HEK293 (cell line): Measurements from ENCODE around the gene CTSO.

Experiments used
- CTCF ChIA-PET: fragments of 350-600 bp; formaldehyde crosslinking; extraction: SDS; loops from one replicate; lab custom pipeline; 2021; ENCODE audit warnings: antibody characterized with exemption; lab: Yijun Ruan, JAX
- POLR2A ChIA-PET: fragments of 300-600 bp; formaldehyde crosslinking; extraction: SDS; loops from one replicate; lab custom pipeline; 2020; ENCODE audit warnings: antibody characterized with exemption, inconsistent platforms; lab: Yijun Ruan, JAX
- H3K27ac ChIP-seq: fragments of 200-500 bp; sonication (Bioruptor generic); 2 replicates; pipeline ENCODE4 v1.5.1; 2014; ENCODE audit warnings: low read depth, low read length, control low read depth, inconsistent platforms; ENCODE audit errors: extremely low read depth
- H3K36me3 ChIP-seq, 2 experiments: fragments of 200-500 bp in 1 of 2; sonication (Bioruptor generic) in 1 of 2; 1 replicate in 1 of 2; 2 replicates in 1 of 2; pipeline ENCODE4 v1.5.1; 2014 to 2017; ENCODE audit warnings: inconsistent platforms in 2 of 2, low read length in 2 of 2; ENCODE audit not compliant: control insufficient read depth in 2 of 2, insufficient read depth in 1 of 2
- H3K4me1 ChIP-seq: fragments of 200-500 bp; sonication (Bioruptor generic); 2 replicates; pipeline ENCODE4 v1.5.1; 2014; ENCODE audit warnings: mild to moderate bottlenecking, low read length, inconsistent platforms; ENCODE audit not compliant: control insufficient read depth, insufficient read depth
- H3K4me3 ChIP-seq: 2 replicates; pipeline ENCODE4 v1.5.1; 2011; ENCODE audit warnings: low read depth, mild to moderate bottlenecking, control low read depth, low read length, moderate library complexity
- H3K9me3 ChIP-seq: fragments of 200-500 bp; sonication (Bioruptor generic); 2 replicates; pipeline ENCODE4 v1.5.1; 2014; ENCODE audit warnings: low read depth, low read length, inconsistent platforms; ENCODE audit not compliant: control insufficient read depth, insufficient read depth
- GFI1B ChIP-seq: fragments of 450-650 bp; formaldehyde crosslinking; IDR thresholded peaks from 2 replicates; pipeline ENCODE4 v1.5.1; 2016; ENCODE audit warnings: missing biosample characterization, missing genetic modification characterization
- GLIS2 ChIP-seq: fragments of 450-650 bp; formaldehyde crosslinking; IDR thresholded peaks from 2 replicates; pipeline ENCODE4 v1.5.1; 2016; ENCODE audit warnings: missing biosample characterization, missing genetic modification characterization
- HOXC10 ChIP-seq: sonication (generic); formaldehyde crosslinking; IDR thresholded peaks from 2 replicates; pipeline ENCODE4 v1.8.1; 2023; ENCODE audit warnings: mild to moderate bottlenecking, missing genetic modification reagents
- KLF16 ChIP-seq: fragments of 450-650 bp; formaldehyde crosslinking; IDR thresholded peaks from 2 replicates; pipeline ENCODE4 v1.5.1; 2017; ENCODE audit warnings: missing biosample characterization, missing genetic modification characterization
- MYNN ChIP-seq: fragments of 450-650 bp; formaldehyde crosslinking; IDR thresholded peaks from 2 replicates; pipeline ENCODE4 v1.5.1; 2016; ENCODE audit warnings: missing biosample characterization, missing genetic modification characterization, borderline replicate concordance
- TRIM28 ChIP-seq: IDR thresholded peaks from 2 replicates; pipeline ENCODE4 v1.6.1; 2011; ENCODE audit warnings: low read length, control low read depth, borderline replicate concordance
- YY2 ChIP-seq: fragments of 450-650 bp; formaldehyde crosslinking; IDR thresholded peaks from 2 replicates; pipeline ENCODE4 v1.5.1; 2016; ENCODE audit warnings: missing biosample characterization, missing genetic modification characterization
- ZIC2 ChIP-seq: fragments of 450-650 bp; formaldehyde crosslinking; IDR thresholded peaks from 2 replicates; pipeline ENCODE4 v1.5.1; 2016; ENCODE audit warnings: missing biosample characterization, missing genetic modification characterization
- ZNF138 ChIP-seq: fragments of 450-650 bp; formaldehyde crosslinking; IDR thresholded peaks from 2 replicates; pipeline ENCODE4 v1.5.1; 2016; ENCODE audit warnings: missing biosample characterization, missing genetic modification characterization, borderline replicate concordance
- ZNF169 ChIP-seq: fragments of 450-650 bp; formaldehyde crosslinking; IDR thresholded peaks from 2 replicates; pipeline ENCODE4 v1.5.1; 2016; ENCODE audit warnings: missing biosample characterization, missing genetic modification characterization
- ZNF248 ChIP-seq: fragments of 450-650 bp; formaldehyde crosslinking; IDR thresholded peaks from 2 replicates; pipeline ENCODE4 v1.5.1; 2017; ENCODE audit warnings: missing biosample characterization, missing genetic modification characterization
- ZNF350 ChIP-seq: fragments of 450-650 bp; formaldehyde crosslinking; IDR thresholded peaks from 2 replicates; pipeline ENCODE4 v1.5.0; 2017; ENCODE audit warnings: missing biosample characterization, mild to moderate bottlenecking, missing genetic modification characterization
- ZNF404 ChIP-seq: fragments of 450-650 bp; formaldehyde crosslinking; IDR thresholded peaks from 2 replicates; pipeline ENCODE4 v1.5.1; 2017; ENCODE audit warnings: missing biosample characterization, missing genetic modification characterization
- ZNF521 ChIP-seq: fragments of 450-650 bp; formaldehyde crosslinking; IDR thresholded peaks from 2 replicates; pipeline ENCODE4 v1.5.1; 2017; ENCODE audit warnings: missing biosample characterization, mild to moderate bottlenecking, missing genetic modification characterization
- ZNF544 ChIP-seq: fragments of 450-650 bp; formaldehyde crosslinking; IDR thresholded peaks from 2 replicates; pipeline ENCODE4 v1.5.0; 2017; ENCODE audit warnings: missing biosample characterization, missing genetic modification characterization
- ZNF561 ChIP-seq: fragments of 450-650 bp; IDR thresholded peaks from 2 replicates; pipeline ENCODE4 v1.5.1; 2018; ENCODE audit warnings: missing biosample characterization, missing genetic modification characterization, borderline replicate concordance
- ZNF623 ChIP-seq: fragments of 450-650 bp; formaldehyde crosslinking; IDR thresholded peaks from 2 replicates; pipeline ENCODE4 v1.5.1; 2016; ENCODE audit warnings: missing biosample characterization, missing genetic modification characterization
- ZNF626 ChIP-seq: fragments of 450-650 bp; sonication (Bioruptor Pico); formaldehyde crosslinking; IDR thresholded peaks from 2 replicates; pipeline ENCODE4 v1.5.1; 2018; ENCODE audit warnings: missing biosample characterization, missing genetic modification characterization, inconsistent platforms
- ZNF654 ChIP-seq: fragments of 450-650 bp; formaldehyde crosslinking; IDR thresholded peaks from 2 replicates; pipeline ENCODE4 v1.5.1; 2016; ENCODE audit warnings: low read depth, missing biosample characterization, missing genetic modification characterization
- ZNF660 ChIP-seq: fragments of 450-650 bp; IDR thresholded peaks from 2 replicates; pipeline ENCODE4 v1.5.1; 2018; ENCODE audit warnings: missing biosample characterization, mild to moderate bottlenecking, missing genetic modification characterization
- ZNF777 ChIP-seq: fragments of 450-650 bp; formaldehyde crosslinking; IDR thresholded peaks from 2 replicates; pipeline ENCODE4 v1.5.1; 2017; ENCODE audit warnings: missing biosample characterization, missing genetic modification characterization, borderline replicate concordance
- ZNF792 ChIP-seq: fragments of 450-650 bp; formaldehyde crosslinking; IDR thresholded peaks from 2 replicates; pipeline ENCODE4 v1.5.1; 2016; ENCODE audit warnings: missing biosample characterization, missing genetic modification characterization

CTSO gene

DNA sequence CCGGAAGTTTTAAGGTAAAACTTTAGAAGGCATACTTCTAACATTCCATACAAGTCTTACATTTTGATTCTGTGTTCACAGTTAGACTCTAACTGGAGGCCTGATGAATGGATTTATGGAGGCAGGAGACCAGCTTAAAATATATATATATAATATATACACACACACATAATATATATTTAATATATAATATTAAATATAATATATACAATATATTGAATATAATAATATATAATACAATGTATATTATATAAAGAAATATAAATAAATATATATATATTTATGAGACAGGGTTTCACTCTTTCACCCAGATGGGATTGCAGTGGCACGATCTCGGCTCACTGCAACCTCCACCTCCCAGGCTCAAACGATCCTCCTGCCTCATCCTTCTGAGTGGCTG is 7.9 kb upstream of the CTSO start:
- TF ChIP-seq ZNF248 (tag by site-specific recombination) (no peak), ZNF521 (tag by site-specific recombination) (no peak)
- H3K4me1 ChIP-seq, result no peaks in the 10 kb centered on the region
- CTCF ChIA-PET, result interaction anchor here (0.6 kb wide), 1 partner anchor 21 kb away, joined by 3 read pairs; no protein-coding TSS in a partner anchor

GRCh38 chr4:155960522-155960921 is 6.9 kb upstream of the CTSO start:
- H3K9me3 ChIP-seq, result no peaks in the 10 kb centered on the region
- TF ChIP-seq ZNF792 (tag by site-specific recombination) (no peak), ZNF404 (no peak)
- H3K4me1 ChIP-seq, result no peaks in the 10 kb centered on the region
- H3K36me3 ChIP-seq, result no peaks in the 10 kb centered on the region
- H3K27ac ChIP-seq, result no peak overlapping the region
- CTCF ChIA-PET, result no interaction called here
- no peak overlapping the region for H3K4me3 ChIP-seq
- POLR2A ChIA-PET, result no interaction called here

More for the DNA sequence above, 7.9 kb upstream of the CTSO start:
- POLR2A ChIA-PET, result no interaction called here
- Histone ChIP-seq H3K4me3 (no peak overlapping the region), H3K27ac (no peak overlapping the region), H3K36me3 (no peaks in the 10 kb centered on the region), H3K9me3 (no peaks in the 10 kb centered on the region)

GRCh38 chr4:155959417-155959816 is 5.8 kb upstream of the CTSO start:
- H3K4me3 ChIP-seq, result no peak overlapping the region
- ChIA-PET POLR2A (no interaction called here), CTCF (no interaction called here)
- H3K4me1 ChIP-seq, result no peaks in the 10 kb centered on the region
- no peak overlapping the region for H3K27ac ChIP-seq
- TF ChIP-seq ZNF654 (tag by site-specific recombination) (no peak), HOXC10 (CRISPR knock-in tag) (no peak), ZNF561 (tag by site-specific recombination) (no peak), GFI1B (no peak), MYNN (tag by site-specific recombination) (no peak), ZNF138 (tag by site-specific recombination) (no peak), KLF16 (tag by site-specific recombination) (no peak), ZNF544 (tag by site-specific recombination) (no peak), YY2 (tag by site-specific recombination) (no peak), TRIM28 (no peak), ZNF626 (tag by site-specific recombination) (no peak), GLIS2 (tag by site-specific recombination) (no peak), ZNF623 (tag by site-specific recombination) (no peak), ZNF777 (tag by site-specific recombination) (no peak), ZNF660 (tag by site-specific recombination) (no peak), ZIC2 (tag by site-specific recombination) (no peak)
- H3K9me3 ChIP-seq, result no peaks in the 10 kb centered on the region
- no peaks in the 10 kb centered on the region for H3K36me3 ChIP-seq

GRCh38 chr4:155956461-155956860 is 2.8 kb upstream of the CTSO start:
- H3K4me3 ChIP-seq, result no peak overlapping the region
- H3K27ac ChIP-seq, result no peak overlapping the region
- no peaks in the 10 kb centered on the region for H3K36me3 ChIP-seq
- H3K4me1 ChIP-seq, result 0 out of 2 replicates have a peak, but pooled peaks cover 4% of the 10 kb centered on the region
- ChIA-PET POLR2A (no interaction called here), CTCF (interaction anchor here (0.7 to 1.3 kb wide), 2 partner anchors 146 to 215 kb away, joined by 3 to 4 read pairs; no protein-coding TSS in a partner anchor)
- TF ChIP-seq ZNF169 (tag by site-specific recombination) (no peak), ZNF350 (0 out of 2 replicates have a peak, but pooled peaks have one; percentile 31)
- H3K9me3 ChIP-seq, result no peaks in the 10 kb centered on the region
